Adrenal gland (tissue), 12 donors: ENCODE data around the gene SEC62. TPM values are rescaled to one million over a fixed set of nuclear protein-coding genes. Genes with fewer than 3 reads are reported as not detected.

Experiments
- DNase-seq, 7 donors: peaks; one replicate each; pipeline ENCODE4 v3.0.0-alpha.2; 2019 to 2020
- H3K27ac ChIP-seq, 5 donors: fragments of 200-600 bp; sonication (generic) in 4 of 5; 1 replicate in 3 of 5; 2 replicates in 2 of 5; pipeline versions ENCODE4 v1.5.1 to v1.8.0; 2016 to 2020; ENCODE audit warnings: mild to moderate bottlenecking in 1 of 5
- H3K27me3 ChIP-seq: fragments of 200-600 bp; 2 replicates; pipeline ENCODE4 v1.8.0; 2021
- H3K36me3 ChIP-seq, 2 donors: fragments of 200-600 bp; replicated peaks in 1 of 2; 1 replicate in 1 of 2; 2 replicates in 1 of 2; pipeline versions ENCODE4 v1.5.1 to v1.8.0; 2018 to 2022
- H3K4me1 ChIP-seq, 2 donors: fragments of 200-600 bp; replicated peaks in 1 of 2; 1 replicate in 1 of 2; 2 replicates in 1 of 2; pipeline versions ENCODE4 v1.5.1 to v1.8.0; 2018 to 2021
- H3K4me3 ChIP-seq, 4 donors: fragments of 200-600 bp; sonication (generic) in 3 of 4; one replicate each; pipeline ENCODE4 v1.5.1; 2016 to 2018
- H3K9me3 ChIP-seq, 3 donors: fragments of 200-600 bp; sonication (generic) in 1 of 3; replicated peaks in 1 of 3; 1 replicate in 2 of 3; 2 replicates in 1 of 3; pipeline versions ENCODE4 v1.5.1 to v1.8.0; 2016 to 2021
- POLR2A ChIP-seq, 2 donors: fragments of 450-650 bp; IDR thresholded peaks; one replicate each; pipeline ENCODE4 v1.6.1; 2017; ENCODE audit warnings: antibody characterized with exemption in 2 of 2, mild to moderate bottlenecking in 2 of 2, moderate library complexity in 1 of 2
- WGBS, 4 donors: extraction: QIAGEN DNeasy Blood & Tissue Kit in 2 of 4; methylation state at CpG; one replicate each; pipeline versions ENCODE4 v1.1.5 to v1.1.7; 2013 to 2017; 5-methylcytosine and 5-hydroxymethylcytosine counted together
- intact Hi-C, 2 donors: fragments of 100-400 bp; cut with DNase I; formaldehyde crosslinking; loops; one replicate each; pipeline versions ENCODE4 v1.14.1 to v1.15.0; 2022 to 2023
- polyA plus RNA-seq, 3 donors: library from polyadenylated mRNA; stranded (reverse); fragments of 200-250 nt in 2 of 3; fragments of 350-450 nt in 1 of 3; fragmentation: Illumina TruSeq in 1 of 3; extraction: RNeasy Lipid Tissue Mini Kit (QIAGEN cat#74804) in 1 of 3; gene quantifications; one replicate each; pipeline ENCODE4 v1.2.3, GENCODE V29; 2013 to 2014
- total RNA-seq, 9 donors: library from RNA; depleted of rRNA in 4 of 9; stranded (reverse); fragments of >200 nt in 4 of 9; fragments of 120-200 nt in 1 of 9; fragmentation: NEBNext Ultra II Directional in 1 of 9; extraction: Animal tissue kit (Norgen Biotek cat#: 25700) in 1 of 9; gene quantifications; one replicate each; pipeline versions ENCODE4 v1.1.0 to v1.2.4, GENCODE V29; 2013 to 2023
- TF ChIP-seq, protein P1 (sequence below), 6 experiments: fragments of 450-650 bp in 4 of 6; fragments of 200-600 bp in 2 of 6; sonication (generic) in 1 of 6; IDR thresholded peaks; 1 replicate in 5 of 6; 2 replicates in 1 of 6; pipeline versions ENCODE4 v1.5.1 to v1.8.0; 2016 to 2021; ENCODE audit warnings: antibody characterized with exemption in 6 of 6, mild to moderate bottlenecking in 2 of 6, moderate library complexity in 1 of 6
- donor health status: healthy with polysubstance abuse.
- donor health status: Bipolar disorder and iron deficiency.
- donor health status: DM: yes; HTN: yes; CAD: no.
- donor health status: DM: no; HTN: no; CAD: no.
- donor health status: DM: no; HTN: no; CAD: no.
- donor health status: DM: yes; HTN: yes; CAD: no.

Gene SEC62
- total and polyA plus RNA-seq, 12 donors, result 41.1 to 267 (median 148) TPM

- no peak overlapping the region for H3K4me3 ChIP-seq
- DNase-seq, result no peak
- no peak for TF ChIP-seq POLR2A (IDR thresholded peaks at IDR 0.05)
- TF ChIP-seq, protein P1, sequence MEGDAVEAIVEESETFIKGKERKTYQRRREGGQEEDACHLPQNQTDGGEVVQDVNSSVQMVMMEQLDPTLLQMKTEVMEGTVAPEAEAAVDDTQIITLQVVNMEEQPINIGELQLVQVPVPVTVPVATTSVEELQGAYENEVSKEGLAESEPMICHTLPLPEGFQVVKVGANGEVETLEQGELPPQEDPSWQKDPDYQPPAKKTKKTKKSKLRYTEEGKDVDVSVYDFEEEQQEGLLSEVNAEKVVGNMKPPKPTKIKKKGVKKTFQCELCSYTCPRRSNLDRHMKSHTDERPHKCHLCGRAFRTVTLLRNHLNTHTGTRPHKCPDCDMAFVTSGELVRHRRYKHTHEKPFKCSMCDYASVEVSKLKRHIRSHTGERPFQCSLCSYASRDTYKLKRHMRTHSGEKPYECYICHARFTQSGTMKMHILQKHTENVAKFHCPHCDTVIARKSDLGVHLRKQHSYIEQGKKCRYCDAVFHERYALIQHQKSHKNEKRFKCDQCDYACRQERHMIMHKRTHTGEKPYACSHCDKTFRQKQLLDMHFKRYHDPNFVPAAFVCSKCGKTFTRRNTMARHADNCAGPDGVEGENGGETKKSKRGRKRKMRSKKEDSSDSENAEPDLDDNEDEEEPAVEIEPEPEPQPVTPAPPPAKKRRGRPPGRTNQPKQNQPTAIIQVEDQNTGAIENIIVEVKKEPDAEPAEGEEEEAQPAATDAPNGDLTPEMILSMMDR (IDR thresholded peaks at IDR 0.05), result no peak
- H3K4me1 ChIP-seq, result no peaks in the 10 kb centered on the region
- no peak overlapping the region for H3K27ac ChIP-seq
- 94 to 99% (median 95%) methylated on average over 2 of the region's 2 CpGs for WGBS, 4 donors
- no peaks in the 10 kb centered on the region for H3K9me3 ChIP-seq
- H3K27me3 ChIP-seq, result no peaks in the 10 kb centered on the region
- H3K36me3 ChIP-seq, result peaks cover 0 to 22% of the 10 kb centered on the region in 2 donors
- intact Hi-C loops, result no loop called here
Measured at GRCh38 chr3:169996063-169996462, 29.5 kb downstream of the SEC62 start.

GRCh38 chr3:169998668-169999131 is 32.1 kb downstream of the SEC62 start:
- WGBS, 4 donors, result 55 to 73% (median 61%) methylated on average over 2 of the region's 2 CpGs
- DNase-seq, result no peak
- H3K9me3 ChIP-seq, result no peaks in the 10 kb centered on the region
- peaks cover 0 to under 1% of the 10 kb centered on the region in 2 donors for H3K4me1 ChIP-seq
- TF ChIP-seq, protein P1 (IDR thresholded peaks at IDR 0.05), result no peak
- no peak for TF ChIP-seq POLR2A (IDR thresholded peaks at IDR 0.05)
- no peak overlapping the region for H3K4me3 ChIP-seq
- H3K27ac ChIP-seq, result no peak overlapping the region
- intact Hi-C loops, result no loop called here
- no peaks in the 10 kb centered on the region for H3K27me3 ChIP-seq
- peaks cover 0 to 3% of the 10 kb centered on the region in 2 donors for H3K36me3 ChIP-seq

- Histone ChIP-seq H3K4me1 (peaks cover 0 to 6% of the 10 kb centered on the region in 2 donors), H3K27ac (no peak overlapping the region), H3K4me3 (no peak overlapping the region), H3K36me3 (no peaks in the 10 kb centered on the region), H3K9me3 (no peaks in the 10 kb centered on the region), H3K27me3 (no peaks in the 10 kb centered on the region)
- WGBS, 4 donors, result 95 to 100% (median 99%) methylated on average over 1 of the region's 1 CpG
- DNase-seq, result no peak
- no peak for TF ChIP-seq POLR2A (IDR thresholded peaks at IDR 0.05)
- TF ChIP-seq, protein P1 (IDR thresholded peaks at IDR 0.05), result no peak
- intact Hi-C loops, result no loop called here
Measured at GRCh38 chr3:169999433-169999832, 32.8 kb downstream of the SEC62 start.

GRCh38 chr3:170000051-170000450 is 33.4 kb downstream of the SEC62 start:
- no peak for TF ChIP-seq POLR2A (IDR thresholded peaks at IDR 0.05)
- TF ChIP-seq, protein P1 (IDR thresholded peaks at IDR 0.05), result no peak
- Histone ChIP-seq H3K9me3 (no peaks in the 10 kb centered on the region), H3K36me3 (no peaks in the 10 kb centered on the region), H3K4me3 (no peak overlapping the region), H3K4me1 (peaks cover 0 to 6% of the 10 kb centered on the region in 2 donors), H3K27ac (no peak overlapping the region), H3K27me3 (no peaks in the 10 kb centered on the region)
- WGBS, 4 donors, result 95 to 100% (median 97%) methylated on average over 2 of the region's 2 CpGs
- intact Hi-C loops, result no loop called here
- DNase-seq, result no peak
